DMS 273 (cell line): ENCODE measurements around the gene C4BPB.

ENCODE experiments used
- DNase-seq: peaks from one replicate; lab custom pipeline; 2025; ENCODE audit not compliant: unreplicated experiment; lab: John Stamatoyannopoulos, UW

Gene C4BPB

GRCh38 chr1:207081088-207081487 is 7.6 kb upstream of the C4BPB start:
- no peak for DNase-seq

- no peak for DNase-seq
Measured at GRCh38 chr1:207081806-207082205, 6.9 kb upstream of the C4BPB start.

DNA sequence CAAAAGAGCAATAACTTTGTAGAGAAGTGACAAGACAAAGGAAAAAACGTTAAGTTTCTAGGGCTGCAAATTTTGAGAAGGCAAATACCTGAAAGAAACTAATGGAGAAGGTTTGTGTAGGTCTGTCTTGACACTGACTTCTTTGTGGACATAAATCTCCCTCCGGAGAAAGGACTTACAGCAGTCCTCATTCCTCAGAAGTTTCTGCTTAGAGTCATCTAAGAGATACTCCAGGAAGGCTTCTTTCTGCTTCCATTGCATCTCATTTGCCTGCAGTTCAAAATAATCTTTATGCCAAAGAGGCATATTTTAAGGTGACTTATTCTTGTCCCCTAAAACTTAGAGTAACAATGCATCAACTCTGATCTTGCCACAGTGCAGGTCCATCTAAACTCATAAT is 4.4 kb upstream of the C4BPB start:
- DNase-seq, result no peak

GRCh38 chr1:207084701-207085180 is 3.9 kb upstream of the C4BPB start:
- peak; percentile 78 for DNase-seq

GRCh38 chr1:207085887-207086286 is 2.8 kb upstream of the C4BPB start:
- no peak for DNase-seq

DNA sequence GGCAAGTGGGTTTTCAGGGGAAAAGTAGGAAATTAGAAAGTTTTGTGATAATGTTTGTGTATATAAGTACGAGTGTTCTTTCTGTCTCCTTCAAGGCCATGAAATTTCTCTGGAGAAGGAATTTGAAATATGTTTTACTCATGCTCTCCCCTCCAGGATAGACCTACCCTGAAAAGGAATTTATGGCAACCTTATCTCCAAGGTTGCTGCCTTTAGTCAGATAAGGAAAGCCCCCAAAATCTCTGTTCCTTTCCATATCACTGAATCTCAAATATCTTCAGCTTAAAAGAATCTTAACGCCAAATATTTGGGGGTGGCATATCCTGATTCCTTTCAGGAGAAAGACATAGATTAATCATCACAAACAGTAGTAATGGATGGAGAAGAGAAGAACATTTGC is 499 bp upstream of the C4BPB start:
- no peak for DNase-seq

DNA sequence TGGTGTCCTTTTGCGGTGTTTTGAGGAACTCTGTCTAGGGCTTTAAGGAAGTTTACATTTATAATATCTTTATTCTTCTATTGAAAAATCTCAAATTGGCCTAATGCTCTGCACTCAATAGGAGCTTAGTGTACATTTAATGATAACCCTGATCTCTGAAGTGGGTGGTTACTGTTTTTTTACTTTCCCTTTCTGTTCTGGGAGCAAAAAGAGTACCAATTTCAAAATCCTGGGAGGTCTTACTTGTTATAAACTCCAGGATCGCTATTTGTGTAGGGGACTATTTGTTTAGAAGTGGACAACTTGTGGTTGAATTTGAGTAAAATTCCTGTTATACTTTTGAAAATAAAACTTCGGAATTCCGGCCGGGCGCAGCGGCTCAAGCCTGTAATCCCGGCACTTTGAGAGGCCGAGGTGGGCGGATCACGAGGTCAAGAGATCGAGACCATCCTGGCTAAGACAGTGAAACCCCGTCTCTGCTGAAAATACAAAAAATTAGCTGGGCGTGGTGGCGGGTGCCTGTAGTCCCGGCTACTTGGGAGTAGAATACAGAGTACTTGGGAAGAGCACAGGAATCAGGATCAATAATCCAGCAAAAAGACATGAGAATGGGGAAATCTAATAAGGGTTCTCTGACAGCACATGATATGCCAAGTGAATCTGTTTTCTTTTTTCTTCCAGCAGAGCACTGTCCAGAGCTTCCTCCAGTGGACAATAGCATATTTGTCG is 1.1 kb downstream of the C4BPB start:
- no peak for DNase-seq

DNA sequence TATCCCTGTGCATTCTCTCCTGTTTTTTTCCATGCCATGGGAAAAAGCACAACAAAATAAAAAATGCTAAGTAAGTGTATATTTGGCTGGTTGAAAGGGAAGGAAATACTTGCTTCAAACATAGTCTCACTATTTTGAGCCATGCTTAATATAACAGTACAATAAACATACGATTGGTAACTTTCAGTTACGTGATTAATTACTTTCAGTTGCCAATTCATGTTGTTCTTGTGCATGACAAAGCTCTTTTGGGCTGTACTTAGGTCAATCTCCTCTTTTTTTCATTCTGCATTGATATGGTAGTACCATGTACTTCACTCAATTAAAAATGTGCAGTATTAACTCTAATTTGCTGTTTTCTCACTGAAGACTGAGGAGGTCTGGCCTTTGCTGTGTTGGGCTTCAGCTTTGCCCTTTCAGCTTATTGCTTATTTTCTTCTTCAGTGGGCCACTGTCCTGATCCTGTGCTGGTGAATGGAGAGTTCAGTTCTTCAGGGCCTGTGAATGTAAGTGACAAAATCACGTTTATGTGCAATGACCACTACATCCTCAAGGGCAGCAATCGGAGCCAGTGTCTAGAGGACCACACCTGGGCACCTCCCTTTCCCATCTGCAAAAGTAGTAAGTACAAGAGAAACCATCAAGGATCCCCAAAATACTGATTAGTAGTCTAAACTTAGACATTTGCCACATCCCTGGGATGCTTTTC is 2.7 kb downstream of the C4BPB start:
- no peak for DNase-seq

GRCh38 chr1:207093944-207094343 is 5.3 kb downstream of the C4BPB start:
- no peak for DNase-seq

- DNase-seq, result no peak
Measured at GRCh38 chr1:207097871-207098324, 9.2 kb downstream of the C4BPB start.

DNA sequence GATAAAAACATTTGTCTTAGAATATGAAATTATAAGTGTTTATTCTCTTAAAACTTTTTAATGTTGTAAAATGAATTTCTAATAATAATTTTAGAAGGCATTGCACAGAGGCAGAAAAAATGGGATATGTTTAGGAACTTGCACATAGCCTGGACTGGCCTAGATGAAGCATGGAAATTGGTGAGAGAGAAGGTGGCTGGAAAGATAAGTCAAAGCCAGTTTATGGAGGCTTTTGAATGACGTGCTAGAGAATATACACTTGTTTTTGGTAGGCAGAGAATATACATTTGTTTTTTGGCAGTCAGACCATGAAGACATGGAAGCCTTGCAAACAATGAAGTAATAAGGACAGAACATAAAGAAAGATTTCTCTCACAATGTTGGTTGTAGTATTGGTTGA is 13.1 kb downstream of the C4BPB start:
- DNase-seq, result no peak

GRCh38 chr1:207102146-207102545 is 13.5 kb downstream of the C4BPB start:
- no peak for DNase-seq

GRCh38 chr1:207102659-207103058 is 14.0 kb downstream of the C4BPB start:
- no peak for DNase-seq

GRCh38 chr1:207103892-207104373 is 15.3 kb downstream of the C4BPB start, which contains the start of gene C4BPA:
Gene C4BPA (plus strand): TSS chr1:207104233. CDS start chr1:207113026, 8,793 bp downstream.
- no peak for DNase-seq

GRCh38 chr1:207109004-207109403 is 20.3 kb downstream of the C4BPB start:
- no peak for DNase-seq

DNA sequence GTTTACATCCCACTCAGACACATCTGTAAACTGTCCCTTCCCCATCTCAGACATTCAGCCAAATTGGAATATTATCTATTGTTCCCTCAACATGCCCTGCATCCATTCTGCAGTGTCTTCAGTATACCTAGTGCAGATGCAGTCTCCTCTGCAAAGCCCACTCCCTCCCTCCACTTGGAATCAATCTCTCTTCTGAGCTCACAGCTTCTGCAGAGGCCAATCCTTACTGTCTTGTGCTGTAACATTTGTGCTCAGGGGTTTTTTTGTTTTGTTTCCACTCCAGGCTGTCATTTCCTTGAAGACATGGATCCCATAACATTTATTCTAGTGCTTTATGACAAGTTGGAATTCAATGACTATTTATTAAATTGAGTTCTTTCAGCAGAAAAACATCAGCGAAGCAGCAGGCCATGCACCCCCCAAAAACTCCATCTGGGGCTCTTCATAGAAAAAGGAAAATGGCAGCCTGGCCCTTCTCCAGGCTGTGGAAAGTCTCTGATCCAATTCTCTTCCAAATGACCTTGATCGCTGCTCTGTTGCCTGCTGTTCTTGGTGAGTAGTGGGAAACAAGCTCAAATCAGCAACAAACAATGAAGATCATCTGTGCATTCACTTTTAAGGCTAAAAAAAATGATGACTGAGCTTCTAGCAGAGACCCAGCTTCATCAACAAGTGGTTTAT is 24.1 kb downstream of the C4BPB start:
- no peak for DNase-seq

DNA sequence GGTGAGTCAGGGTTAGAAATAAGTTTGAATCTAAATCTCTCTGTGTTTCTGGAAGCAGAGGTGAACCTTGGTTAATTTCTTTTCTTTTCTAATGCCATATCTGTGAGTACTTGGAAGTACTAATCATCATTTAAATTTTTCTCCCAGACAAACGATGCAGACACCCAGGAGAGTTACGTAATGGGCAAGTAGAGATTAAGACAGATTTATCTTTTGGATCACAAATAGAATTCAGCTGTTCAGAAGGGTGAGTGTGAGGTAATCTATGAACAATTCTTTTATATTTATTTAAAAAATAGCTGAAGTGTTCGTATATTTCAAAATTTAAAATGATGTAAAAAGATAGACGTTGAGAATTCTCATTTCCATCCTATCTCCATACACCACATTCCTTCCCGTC is 26.6 kb downstream of the C4BPB start:
- no peak for DNase-seq

GRCh38 chr1:207124389-207124788 is 35.7 kb downstream of the C4BPB start:
- no peak for DNase-seq

GRCh38 chr1:207128336-207128921 is 39.8 kb downstream of the C4BPB start:
- no peak for DNase-seq

- DNase-seq, result no peak
Measured at GRCh38 chr1:207129053-207129452, 40.4 kb downstream of the C4BPB start.
